Body of pancreas (tissue), 4 donors: ENCODE data around the gene TAS2R31.

ENCODE experiments used
- CTCF ChIP-seq, 7 experiments: fragments of 450-650 bp in 4 of 7; fragments of 200-600 bp in 3 of 7; sonication (generic) in 3 of 7; IDR thresholded peaks; one replicate each; pipeline ENCODE4 v1.5.1; 2016 to 2019; ENCODE audit warnings: antibody characterized with exemption in 7 of 7
- POLR2A ChIP-seq, 3 donors: fragments of 450-650 bp; IDR thresholded peaks; one replicate each; pipeline ENCODE4 v1.6.1; 2016; ENCODE audit warnings: antibody characterized with exemption in 3 of 3, mild to moderate bottlenecking in 2 of 3

- TF ChIP-seq POLR2A (IDR thresholded peaks at IDR 0.05) = no peak
- no peak for TF ChIP-seq CTCF (IDR thresholded peaks at IDR 0.05)
Observed at GRCh38 chr12:11015775-11016430, 15.3 kb downstream of the TAS2R31 start.
